Activated CD8-positive, alpha-beta memory T cell treated with anti-CD3 and anti-CD28 coated beads, Interleukin-2, amount 50 U/mL, for 4 hours (primary cell): ENCODE results near the gene AANAT.

Experiments
- DNase-seq: peaks from one replicate; pipeline ENCODE4 v3.0.0-alpha.2; 2020

Gene AANAT

GRCh38 chr17:76467366-76467765, at the start of gene AANAT:
Gene AANAT (plus strand): TSS chr17:76467603. CDS start chr17:76468747, 1,144 bp downstream.
- no peak for DNase-seq

DNA sequence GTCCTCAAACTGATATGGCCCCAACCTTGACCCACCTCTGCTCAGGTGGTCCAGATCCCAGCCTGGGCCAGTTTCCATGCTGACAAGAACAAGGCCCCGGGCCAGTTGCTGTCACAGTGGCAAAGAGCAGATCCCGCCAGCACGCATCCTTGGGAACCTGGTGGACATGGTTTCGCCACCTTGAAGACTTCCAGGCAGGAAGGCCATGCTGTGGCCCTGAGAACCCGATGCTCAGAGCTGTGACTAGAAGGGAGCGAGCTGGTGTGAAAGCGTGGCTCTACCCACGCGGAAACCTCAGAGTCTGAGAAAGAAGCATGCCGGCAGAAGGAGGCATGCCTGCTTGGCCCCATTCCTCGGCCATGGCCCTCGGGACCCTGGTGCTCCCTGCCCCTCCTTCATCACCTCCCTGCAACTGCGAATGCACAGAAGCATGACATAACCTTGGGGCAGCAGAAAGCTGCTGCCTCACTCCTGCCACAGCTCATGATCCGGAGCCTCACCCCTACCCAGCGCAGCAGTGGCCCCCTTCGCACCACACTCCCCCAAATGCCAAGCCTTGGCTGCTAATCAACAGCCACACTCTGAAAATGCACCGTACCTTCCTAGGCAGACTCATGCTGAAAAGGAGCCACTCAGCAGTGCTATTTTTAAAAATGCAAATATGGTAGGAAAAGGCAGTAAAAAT, 47.7 kb upstream of the AANAT start:
- DNase-seq, result no peak

DNA sequence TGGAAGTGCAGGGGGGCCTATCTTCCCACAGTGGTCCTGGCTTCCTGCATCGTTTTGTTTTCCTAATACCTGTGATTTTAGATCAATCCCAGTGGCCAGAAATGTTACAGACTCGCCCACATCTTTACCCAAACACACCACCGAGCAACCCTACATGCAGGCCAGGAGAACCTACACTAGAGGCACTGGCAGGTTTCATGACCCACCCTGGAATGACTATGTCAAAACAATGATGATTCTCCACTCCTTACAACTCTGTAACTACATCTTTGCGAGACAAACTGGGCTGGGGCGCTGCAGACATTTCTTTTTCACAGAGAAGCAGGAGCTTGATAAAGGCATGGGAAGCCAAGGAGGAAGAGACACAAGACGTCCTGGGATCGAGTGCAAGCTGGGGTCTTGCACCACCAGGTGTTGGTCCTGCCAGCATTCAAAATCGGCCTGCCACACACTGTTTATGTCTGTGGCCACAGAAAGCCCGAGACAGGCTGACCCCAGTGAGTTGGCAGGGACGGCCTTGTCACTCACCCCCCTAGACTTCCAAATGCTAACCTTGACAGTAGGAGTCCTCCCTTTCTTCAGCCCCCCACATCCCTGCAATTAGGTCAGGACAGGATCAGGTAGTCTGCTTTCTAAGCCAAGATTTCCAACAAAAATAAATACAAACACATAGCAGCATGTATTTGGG, 46.9 kb upstream of the AANAT start:
- DNase-seq, result no peak

DNA sequence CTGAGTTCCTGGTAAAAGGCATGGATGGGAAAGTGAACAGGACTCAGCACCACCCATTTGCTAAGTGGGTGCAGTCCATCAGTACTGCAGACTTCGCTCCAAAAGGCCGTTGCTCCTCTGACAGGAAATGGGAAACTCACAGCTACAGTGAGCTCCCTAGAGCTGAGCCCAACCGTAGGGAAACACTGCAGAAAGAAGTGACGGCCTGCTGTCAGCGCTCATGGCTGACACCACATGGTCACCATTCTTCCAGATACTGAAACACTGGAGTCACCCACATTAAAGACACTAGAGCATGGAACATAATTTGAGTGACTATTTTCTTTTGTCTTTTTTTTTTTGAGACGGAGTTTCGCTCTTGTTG, 46.4 kb upstream of the AANAT start:
- DNase-seq, result no peak

DNA sequence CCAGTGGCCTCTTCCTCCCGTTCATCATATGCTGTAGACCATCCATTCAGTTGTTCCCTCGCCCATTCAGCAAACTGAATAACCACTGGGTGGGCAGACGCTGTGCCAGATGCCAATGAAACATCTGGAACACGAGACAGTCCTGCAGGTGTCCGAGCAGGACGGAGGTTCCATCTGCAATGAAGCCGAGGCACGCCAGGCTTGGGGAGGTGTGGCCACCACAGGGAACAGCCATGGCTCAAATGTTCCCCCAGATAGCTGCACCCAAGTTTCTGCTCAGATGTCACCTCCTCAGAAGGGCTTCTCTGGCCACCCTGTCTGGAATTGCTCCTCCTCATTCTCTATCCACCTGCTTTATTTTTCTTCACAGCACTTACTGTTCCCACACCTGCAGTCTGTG, 45.0 kb upstream of the AANAT start:
- DNase-seq, result no peak

- DNase-seq, result no peak
Observed at GRCh38 chr17:76422860-76423259, 44.5 kb upstream of the AANAT start.

DNA sequence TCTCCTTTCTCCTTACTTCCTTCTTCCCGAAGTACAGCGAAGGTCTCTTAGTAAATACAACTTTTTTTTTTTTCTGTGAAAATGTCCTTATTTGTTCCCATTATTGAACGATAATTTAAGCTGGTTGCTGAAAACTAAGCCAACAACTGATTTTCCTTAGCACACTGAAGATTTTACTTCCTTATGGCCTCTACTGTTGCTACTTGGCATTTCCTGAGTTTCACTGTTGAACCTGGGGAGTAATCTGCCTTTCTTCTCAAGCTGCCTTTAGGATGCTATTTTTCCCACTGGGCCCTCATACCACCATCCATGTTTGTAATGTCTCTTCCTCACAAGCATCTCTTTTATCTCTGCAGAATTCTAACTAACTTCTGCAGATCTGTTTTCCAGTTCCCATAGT, 40.5 kb upstream of the AANAT start:
- DNase-seq, result no peak

DNA sequence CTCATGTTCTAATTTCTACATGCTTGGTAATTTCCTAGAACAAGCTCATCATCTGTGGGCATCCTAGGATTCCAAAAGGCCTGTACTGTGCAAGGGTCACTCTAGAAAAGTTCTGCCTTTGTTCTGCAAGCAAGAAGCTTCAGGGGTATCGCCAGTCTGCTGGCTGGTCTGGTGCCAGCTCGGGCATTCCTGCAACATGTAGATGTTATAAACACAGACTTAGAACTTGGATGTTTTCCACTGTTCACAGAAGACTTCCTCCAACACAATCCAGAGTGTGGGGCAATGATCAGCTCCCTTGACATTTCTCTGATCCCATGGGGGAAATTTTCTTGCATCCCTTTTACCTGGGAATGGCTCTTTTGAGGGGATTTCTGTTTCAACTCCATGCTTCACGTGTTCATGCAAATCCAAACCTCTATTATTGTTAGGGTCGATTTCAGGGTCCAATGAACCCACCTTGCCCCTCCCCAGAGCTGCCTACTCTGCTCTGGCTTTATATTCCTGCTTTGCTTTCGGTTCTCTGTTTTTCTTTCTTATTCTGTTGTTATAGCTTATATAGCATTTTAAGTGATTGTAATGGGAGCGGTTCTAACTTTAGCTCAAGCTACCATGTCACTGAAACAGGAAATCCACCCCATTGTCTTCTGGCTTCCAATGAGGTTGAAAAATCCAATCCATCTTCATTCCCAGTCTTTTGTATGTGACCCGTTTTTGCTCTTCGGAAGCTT, 39.7 kb upstream of the AANAT start:
- DNase-seq, result no peak

- DNase-seq, result no peak
Observed at GRCh38 chr17:76428511-76428910, 38.9 kb upstream of the AANAT start.

DNA sequence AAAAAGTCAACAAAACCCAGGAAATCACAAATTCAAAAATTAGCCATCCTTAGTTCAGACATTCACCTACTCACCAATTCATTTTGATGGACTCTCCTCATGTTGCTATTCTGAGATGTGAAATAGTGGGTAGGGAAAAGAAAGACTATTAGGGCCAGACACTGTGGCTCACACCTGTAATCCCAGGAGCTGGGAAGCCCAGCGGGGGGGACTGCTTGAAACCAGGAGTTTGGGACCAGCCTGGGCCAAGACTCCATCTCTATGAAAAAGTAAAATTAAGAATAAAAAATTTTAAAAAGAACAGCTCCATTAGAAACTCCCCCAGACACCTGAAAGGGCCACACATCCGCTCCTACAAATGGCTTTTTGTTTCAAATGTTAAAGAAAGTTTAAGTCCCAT, 35.9 kb upstream of the AANAT start:
- no peak for DNase-seq

DNA sequence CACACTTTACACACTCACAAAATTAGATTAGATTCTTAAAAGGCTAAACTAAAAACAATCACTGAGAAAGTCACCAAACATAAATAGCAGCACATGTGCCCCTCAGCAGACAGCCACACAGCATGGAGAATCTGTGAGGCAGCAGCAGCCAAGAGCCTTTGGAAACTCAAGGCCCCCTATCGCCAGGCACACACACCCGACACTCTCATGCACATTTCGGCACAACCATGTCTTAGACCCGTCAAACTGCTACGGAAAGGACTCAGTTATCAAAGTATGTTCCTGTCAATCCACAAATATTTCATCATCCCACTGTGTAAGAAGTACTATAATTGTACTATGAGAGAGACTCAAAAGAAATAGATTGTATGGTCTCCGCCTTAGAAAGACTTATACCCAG, 35.4 kb upstream of the AANAT start:
- DNase-seq, result no peak

DNA sequence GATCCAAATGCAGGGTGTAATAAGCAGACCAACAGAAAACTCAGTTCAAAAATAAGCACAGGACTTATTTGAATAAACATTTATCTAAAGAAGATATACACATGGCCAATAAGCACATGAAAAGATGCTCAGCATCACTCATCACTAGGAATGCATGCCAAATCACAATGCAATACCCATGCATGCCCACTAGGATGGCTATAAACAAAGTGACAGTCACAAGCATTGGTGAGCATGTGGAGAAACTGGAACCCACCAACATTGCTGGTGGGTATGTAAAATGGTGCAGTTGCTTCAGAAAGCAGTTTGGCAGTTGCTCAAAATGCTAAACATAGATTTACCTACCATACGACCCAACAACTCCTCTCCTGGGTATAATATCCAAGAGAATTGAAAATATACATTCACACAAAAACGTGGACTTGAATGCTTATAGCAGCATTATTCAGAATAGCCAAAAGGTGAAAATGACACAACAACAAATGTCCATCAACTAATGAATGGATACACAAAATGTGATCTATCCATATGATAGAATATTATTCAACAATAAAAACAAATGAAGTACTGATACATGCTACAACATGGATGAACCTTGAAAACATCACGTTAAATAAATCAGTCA, 34.6 kb upstream of the AANAT start:
- no peak for DNase-seq

DNA sequence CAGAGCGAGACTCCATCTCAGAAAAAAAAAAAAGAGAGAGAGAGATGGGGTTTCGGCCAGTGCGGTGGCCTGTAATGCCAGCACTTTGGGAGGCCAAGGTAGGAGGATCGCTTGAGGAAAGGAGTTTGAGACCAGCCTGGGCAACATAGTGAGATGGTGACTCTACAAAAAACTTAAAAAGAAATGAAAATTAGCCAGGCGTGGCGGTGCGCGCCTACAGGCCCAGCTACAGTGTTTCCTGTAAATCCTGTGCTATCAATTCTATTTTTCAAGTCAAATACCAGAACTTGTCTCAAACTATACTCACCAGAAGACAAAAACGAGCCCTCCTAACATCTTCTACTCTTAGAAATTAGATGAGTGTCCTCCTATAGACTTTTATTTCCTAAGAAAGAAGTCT, 33.7 kb upstream of the AANAT start:
- DNase-seq, result no peak

DNA sequence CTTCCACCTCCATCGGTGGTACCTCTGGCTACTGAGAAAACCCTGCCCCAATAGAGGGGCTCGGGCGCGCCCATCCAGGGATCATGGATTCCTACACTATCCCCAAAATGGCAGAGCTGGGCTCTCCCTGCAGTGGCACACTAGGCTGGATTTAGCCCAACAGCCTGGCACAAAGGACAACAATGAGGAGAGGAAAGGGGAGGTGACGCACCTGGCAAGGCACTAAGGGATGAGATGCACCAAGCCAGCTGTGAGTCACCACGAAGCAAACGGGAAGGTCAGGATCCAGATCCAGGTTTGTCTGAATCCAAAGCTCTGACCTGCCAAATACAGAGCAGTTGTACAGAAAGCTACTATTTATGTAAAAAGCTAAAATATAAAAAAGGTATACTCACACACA, 32.5 kb upstream of the AANAT start:
- no peak for DNase-seq

DNA sequence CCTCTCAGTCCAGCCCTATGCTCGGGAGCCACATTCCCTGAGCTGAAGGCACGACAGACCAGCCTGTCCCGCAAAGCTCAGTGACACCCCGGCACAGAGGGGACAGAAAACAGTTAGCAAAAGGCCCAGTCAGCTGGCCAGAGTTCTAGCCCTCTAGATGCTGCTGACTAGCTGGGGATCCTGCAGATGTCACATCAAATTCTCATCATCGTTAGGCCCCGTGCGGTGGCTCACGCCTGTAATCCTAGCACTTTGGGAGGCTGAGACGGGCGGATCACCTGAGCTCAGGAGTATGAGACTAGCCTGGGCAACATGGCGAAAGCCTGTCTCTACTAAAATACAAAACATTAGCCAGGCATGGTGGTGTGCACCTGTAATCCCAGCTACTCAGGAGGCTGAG, 31.7 kb upstream of the AANAT start:
- DNase-seq, result no peak

- no peak for DNase-seq
Observed at GRCh38 chr17:76437467-76438402, 29.7 kb upstream of the AANAT start.

DNA sequence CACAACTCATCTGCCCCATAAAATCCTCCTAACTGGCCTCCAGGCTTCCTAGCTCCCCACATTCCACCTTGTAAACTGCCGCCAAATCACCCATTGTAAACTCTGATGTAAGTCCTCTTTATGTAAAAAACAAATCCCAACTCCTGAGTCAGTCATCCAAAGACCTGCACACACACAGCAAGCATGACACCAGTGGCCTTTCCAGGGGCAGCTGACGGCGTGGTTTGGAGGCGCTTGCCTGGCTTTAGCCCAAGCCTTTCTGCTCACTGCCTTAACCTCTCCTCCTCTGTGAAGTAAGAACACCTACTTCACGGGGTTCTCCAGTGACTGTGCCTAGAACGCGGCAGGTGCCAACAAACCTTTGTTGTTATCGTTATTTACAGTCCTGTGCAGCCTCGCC, 28.5 kb upstream of the AANAT start:
- no peak for DNase-seq

DNA sequence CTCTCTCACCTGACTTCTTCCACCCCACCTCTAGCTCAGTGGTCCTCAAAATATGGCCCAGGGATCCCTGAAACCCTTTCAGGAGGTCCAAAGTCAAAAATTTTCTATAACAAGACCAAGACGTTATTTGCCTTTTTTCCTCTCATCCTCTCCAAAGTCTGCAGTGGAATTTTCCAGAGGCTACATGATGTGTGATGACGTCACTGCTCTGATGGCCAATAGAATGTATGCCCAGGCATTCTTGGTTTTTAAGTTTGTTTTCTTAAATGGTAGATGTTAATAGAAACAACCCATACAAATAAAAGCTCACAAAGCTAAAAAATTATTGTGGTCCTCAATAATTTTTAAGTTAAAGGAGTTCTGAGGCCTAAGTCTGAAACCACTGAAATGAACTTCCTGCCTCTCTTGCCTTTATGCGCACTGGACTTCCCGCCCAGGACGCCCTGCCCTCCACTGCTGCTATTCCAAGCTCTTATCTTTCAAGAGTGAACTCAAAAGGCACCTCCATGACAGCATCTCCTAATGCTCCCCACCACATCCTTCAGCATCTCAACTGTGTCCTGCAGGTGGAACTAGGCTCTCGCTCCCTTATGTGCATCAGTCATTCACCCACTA, 28.0 kb upstream of the AANAT start:
- no peak for DNase-seq

DNA sequence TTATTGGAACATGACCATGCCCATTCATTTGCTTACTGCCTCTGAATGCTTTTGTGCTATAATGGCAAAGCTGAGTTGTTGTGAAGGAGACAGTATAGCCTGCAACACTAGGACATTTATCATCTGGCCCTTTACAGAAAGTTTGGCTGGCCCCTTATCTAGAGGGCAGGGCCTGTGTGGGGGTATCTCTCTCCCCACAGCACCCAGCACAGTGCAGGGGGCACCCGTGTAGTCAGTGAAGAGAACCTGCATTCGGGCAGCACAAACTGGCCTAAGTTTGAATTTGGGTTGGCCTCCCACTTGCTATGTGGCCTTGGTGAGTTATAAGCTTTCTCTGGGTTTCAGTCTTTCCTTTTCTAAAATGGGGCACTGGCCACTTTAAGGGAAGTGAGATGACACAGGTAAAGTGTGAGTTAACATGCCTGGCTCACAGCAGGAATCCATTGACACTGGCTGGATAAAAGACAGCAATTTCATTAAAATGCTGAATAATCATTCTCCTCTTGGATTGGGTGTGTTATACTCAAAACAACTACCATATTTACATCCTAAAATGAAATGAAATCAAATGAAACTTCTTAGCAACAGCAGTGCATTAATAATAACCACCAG, 26.5 kb upstream of the AANAT start:
- no peak for DNase-seq

DNA sequence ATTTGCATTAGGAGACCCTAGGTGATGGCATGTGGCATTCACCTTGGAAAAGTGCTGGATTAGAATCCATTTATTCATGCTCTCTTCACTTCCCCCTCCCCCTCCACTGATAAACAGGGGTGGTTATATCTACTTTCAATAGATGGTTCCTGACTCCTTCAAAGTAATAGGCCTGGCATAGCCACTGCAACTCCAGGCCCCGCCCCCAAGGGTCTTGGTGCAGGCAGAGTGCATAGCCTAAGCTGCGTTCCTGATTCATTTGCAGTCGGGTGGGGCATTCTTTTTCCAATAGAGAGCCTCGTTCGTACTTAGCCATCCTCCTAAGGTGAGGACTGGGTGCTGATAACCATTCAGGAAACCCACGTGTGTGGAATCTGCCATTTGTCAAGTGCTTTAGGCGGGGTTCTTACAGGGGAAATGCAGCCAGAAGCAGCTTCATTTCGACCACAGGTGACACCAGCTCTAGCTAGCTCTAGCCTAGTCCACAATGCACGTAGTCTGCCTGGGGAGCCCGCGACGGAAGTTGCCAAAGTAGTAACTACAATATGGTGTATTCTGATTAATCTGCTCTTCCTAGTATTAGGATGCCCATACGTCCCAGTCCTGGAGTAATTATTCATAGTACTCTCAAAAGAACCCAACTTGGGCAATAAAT, 25.6 kb upstream of the AANAT start:
- no peak for DNase-seq
